Heart left ventricle (tissue), 16 donors: Measurements from ENCODE around the gene NMU. TPM values are rescaled to one million over a fixed set of nuclear protein-coding genes. Genes with fewer than 3 reads are reported as not detected.
A peak's percentile ranks its signal among the peaks of the same experiment; 100 is the strongest.

ENCODE experiments used
- ATAC-seq, 4 donors: fragments of 200-7000 bp; cut with Tn5 transposase; one replicate each; pipeline ENCODE4 v1.9.1; 2020 to 2022; ENCODE audit warnings: moderate library complexity in 4 of 4, mild to moderate bottlenecking in 3 of 4, moderate number of reproducible peaks in 1 of 4
- DNase-seq, 5 donors: peaks; one replicate each; pipeline ENCODE4 v3.0.0-alpha.2; 2020
- H3K27ac ChIP-seq, 12 donors: fragments of 200-600 bp; sonication (generic) in 4 of 12; one replicate each; pipeline versions ENCODE4 v1.5.0 to v1.8.0; 2016 to 2022; ENCODE audit warnings: mild to moderate bottlenecking in 2 of 12
- H3K27me3 ChIP-seq, 9 donors: fragments of 200-600 bp; sonication (generic) in 2 of 9; one replicate each; pipeline versions ENCODE4 v1.5.1 to v1.8.0; 2016 to 2022; ENCODE audit warnings: mild to moderate bottlenecking in 3 of 9
- H3K36me3 ChIP-seq, 9 donors: fragments of 200-600 bp; sonication (generic) in 2 of 9; one replicate each; pipeline versions ENCODE4 v1.5.0 to v1.8.0; 2018 to 2022; ENCODE audit warnings: mild to moderate bottlenecking in 2 of 9
- H3K4me1 ChIP-seq, 12 donors: fragments of 200-600 bp; sonication (generic) in 4 of 12; one replicate each; pipeline versions ENCODE4 v1.5.0 to v1.8.0; 2016 to 2022; ENCODE audit warnings: mild to moderate bottlenecking in 3 of 12
- H3K4me3 ChIP-seq, 12 donors: fragments of 200-600 bp; sonication (generic) in 4 of 12; one replicate each; pipeline versions ENCODE4 v1.5.0 to v1.8.0; 2017 to 2022; ENCODE audit warnings: mild to moderate bottlenecking in 9 of 12, moderate library complexity in 4 of 12
- H3K9me3 ChIP-seq, 12 donors: fragments of 200-600 bp; sonication (generic) in 4 of 12; one replicate each; pipeline versions ENCODE4 v1.5.0 to v1.8.0; 2016 to 2022; ENCODE audit warnings: mild to moderate bottlenecking in 1 of 12
- CTCF ChIP-seq, 12 donors: fragments of 200-600 bp; sonication (generic) in 4 of 12; IDR thresholded peaks; one replicate each; pipeline versions ENCODE4 v1.5.0 to v1.8.0; 2018 to 2022; ENCODE audit warnings: antibody characterized with exemption in 12 of 12, mild to moderate bottlenecking in 5 of 12
- POLR2A ChIP-seq, 2 donors: fragments of 450-650 bp; IDR thresholded peaks; one replicate each; pipeline ENCODE4 v1.6.1; 2017; ENCODE audit warnings: antibody characterized with exemption in 2 of 2, mild to moderate bottlenecking in 2 of 2, moderate library complexity in 2 of 2
- WGBS, 4 donors: extraction: QIAGEN DNeasy Blood & Tissue Kit in 2 of 4; methylation state at CpG; one replicate each; pipeline versions ENCODE4 v1.1.5 to v1.1.7; 2013 to 2018; 5-methylcytosine and 5-hydroxymethylcytosine counted together
- intact Hi-C, 10 donors: fragments of 100-400 bp; cut with DNase I; formaldehyde crosslinking; loops; one replicate each; pipeline versions ENCODE4 v1.11.1 to v1.14.2; 2022
- polyA plus RNA-seq, 2 donors: library from polyadenylated mRNA; stranded (reverse); fragments of 200-250 nt; gene quantifications; one replicate each; pipeline ENCODE4 v1.2.3, GENCODE V29; 2013
- total RNA-seq, 9 donors: library from RNA; depleted of rRNA in 2 of 9; stranded (reverse); fragments of >200 nt in 2 of 9; fragmentation: NEBNext Ultra II Directional in 3 of 9; extraction: Animal tissue kit (Norgen Biotek cat#: 25700) in 3 of 9; gene quantifications; one replicate each; pipeline versions ENCODE4 v1.1.0 to v1.2.4, GENCODE V29; 2016 to 2023
- donor health status: ischemic (EF 13 %, LVEDD 7.1; RV severe dilation, severe dysfunction).
- donor health status: healthy with polysubstance abuse.
- donor health status: DM: no; HTN: yes; CAD: no.
- donor health status: DM: no; HTN: no; CAD: no.
- donor health status: ischemic (EF 25% LVEDD 6.9; RV normal size, moderate dysfunction).
- donor health status: ischemic (EF 25% LVEDD 5.7; RV mildly dilated, moderate dysfunction).
- donor health status: healthy.
- donor health status: DM: yes; HTN: yes; CAD: no.
- donor health status: ischemic (EF 35%, LVEDD 5.7; RV mildly dilated, moderate dysfunction).
- donor health status: nonischemic (EF 11% LVEDD 7.7; RV severe dilation, severe dysfunction).
- donor health status: DM: yes; HTN: yes; CAD: no.
- donor health status: PGD.
- donor health status: ischemic (EF 29% LVEDD 5.4; RV normal size, mild dysfunction).
- donor health status: nonischemic (EF 23%, LVEDD 6.1; RV moderate dilation, normal function).

The NMU gene
- total and polyA plus RNA-seq, 11 donors, result 2.0 TPM; not detected in 10

DNA sequence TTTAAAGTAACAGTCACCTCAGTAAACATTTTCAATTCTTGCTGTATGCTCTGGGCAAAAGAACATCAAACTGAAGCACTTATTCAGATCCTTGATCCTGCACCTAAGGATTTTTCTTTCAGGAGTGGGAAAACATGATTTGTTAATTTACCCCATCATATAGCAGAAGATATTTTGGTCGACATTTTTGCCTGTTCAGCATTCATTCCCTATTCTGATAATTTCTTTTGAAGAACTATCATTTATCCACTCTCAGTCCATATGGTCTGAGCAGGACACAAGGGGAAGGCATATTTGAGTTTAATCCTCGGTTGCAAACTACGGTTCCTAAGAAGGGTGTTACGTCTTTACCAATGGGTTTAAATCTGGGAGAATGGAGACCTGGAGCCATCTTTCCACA, 88.2 kb downstream of the NMU start:
- peaks cover 0 to 28% (median 17%) of the 10 kb centered on the region in 12 donors for H3K4me1 ChIP-seq
- peak overlapping the region in 10 of 12 donors; percentile 73 to 99 (median 95) for H3K4me3 ChIP-seq
- TF ChIP-seq POLR2A (IDR thresholded peaks at IDR 0.05) (no peak), CTCF (IDR thresholded peaks at IDR 0.05) (no peak)
- H3K9me3 ChIP-seq, result no peaks in the 10 kb centered on the region
- DNase-seq (no peak), ATAC-seq (no peak)
- peak overlapping the region in 11 of 12 donors; percentile 97 to 99 (median 99) for H3K27ac ChIP-seq
- H3K27me3 ChIP-seq, result no peaks in the 10 kb centered on the region
- WGBS, 4 donors, result 63 to 86% (median 80%) methylated on average over 4 of the region's 4 CpGs
- H3K36me3 ChIP-seq, result no peaks in the 10 kb centered on the region
- intact Hi-C loops, result loop anchor here in 9 of 10 donors (2.0 to 10.0 kb wide), 13 partner anchors 93 to 401 kb away; partner anchors contain the start of genes EXOC1 (in 6 of the 9), SRD5A3 (in 5 of the 9), TMEM165 (in 3 of the 9) and CEP135 (in 1 of the 9)

GRCh38 chr4:55547466-55547770, 88.7 kb downstream of the NMU start:
- H3K4me1 ChIP-seq, result peaks cover 0 to 31% (median 17%) of the 10 kb centered on the region in 12 donors
- 0 to 2% (median 1%) methylated on average over 10 of the region's 10 CpGs for WGBS, 4 donors
- ATAC-seq, result peak in 3 of 4 donors; percentile 9 to 27 (median 23)
- H3K36me3 ChIP-seq, result no peaks in the 10 kb centered on the region
- DNase-seq, result peak in 2 of 5 donors; percentile 51 to 70
- H3K27me3 ChIP-seq, result no peaks in the 10 kb centered on the region
- H3K27ac ChIP-seq, result peak overlapping the region; percentile 97 to 99 (median 99)
- H3K9me3 ChIP-seq, result no peaks in the 10 kb centered on the region
- peak overlapping the region; percentile 73 to 99 (median 95) for H3K4me3 ChIP-seq
- intact Hi-C loops, result loop anchor here in 9 of 10 donors (2.0 to 10.0 kb wide), 13 partner anchors 93 to 401 kb away; partner anchors contain the start of genes EXOC1 (in 6 of the 9), SRD5A3 (in 5 of the 9), TMEM165 (in 3 of the 9) and CEP135 (in 1 of the 9)
- no peak for TF ChIP-seq CTCF (IDR thresholded peaks at IDR 0.05)
- TF ChIP-seq POLR2A (IDR thresholded peaks at IDR 0.05), result no peak

GRCh38 chr4:55546756-55547465, 89.2 kb downstream of the NMU start, which contains the start of gene CLOCK:
Gene CLOCK (minus strand): TSS chr4:55546909. CDS start chr4:55482785, 64,124 bp downstream.
- Histone ChIP-seq H3K27me3 (no peaks in the 10 kb centered on the region), H3K4me1 (peaks cover 0 to 31% (median 17%) of the 10 kb centered on the region in 12 donors), H3K27ac (peak within 1 kb of the TSS; percentile 97 to 99 (median 99)), H3K4me3 (peak within 1 kb of the TSS; percentile 73 to 99 (median 95)), H3K36me3 (no peaks in the 10 kb centered on the region), H3K9me3 (no peaks in the 10 kb centered on the region)
- DNase-seq, result peak; percentile 88 to 95 (median 92)
- TF ChIP-seq CTCF (IDR thresholded peaks at IDR 0.05) (peak; percentile 41 to 81 (median 66)), POLR2A (IDR thresholded peaks at IDR 0.05) (peak in 1 of 2 donors; percentile 75)
- whole genome bisulfite sequencing, 4 donors, result 0% methylated on average over 21 to 71 of the region's 71 CpGs
- intact Hi-C loops, result loop anchor here (1.0 to 10.0 kb wide), 14 partner anchors 92 to 402 kb away; partner anchors contain the start of genes EXOC1 (in 6 of the 10), SRD5A3 (in 6 of the 10), TMEM165 (in 3 of the 10) and CEP135 (in 1 of the 10)
- peak; percentile 76 to 93 (median 92) for ATAC-seq

DNA sequence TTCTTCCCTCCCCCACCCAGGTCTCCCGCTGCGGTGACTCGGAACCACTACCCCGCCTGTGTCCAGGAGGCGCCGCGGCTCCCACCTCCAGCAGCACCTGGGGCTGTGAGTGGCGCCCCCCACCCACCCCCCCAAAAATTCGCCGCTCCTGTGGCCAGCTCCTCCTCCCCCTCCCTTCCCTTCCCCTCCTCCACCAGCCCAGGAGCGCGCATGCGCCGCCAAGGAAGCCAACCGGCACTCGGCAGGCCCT, 89.7 kb downstream of the NMU start:
- Histone ChIP-seq H3K4me1 (peaks cover 0 to 31% (median 17%) of the 10 kb centered on the region in 12 donors), H3K36me3 (no peaks in the 10 kb centered on the region), H3K27ac (peak overlapping the region; percentile 97 to 99 (median 99)), H3K4me3 (peak overlapping the region; percentile 73 to 99 (median 95)), H3K27me3 (no peaks in the 10 kb centered on the region), H3K9me3 (no peaks in the 10 kb centered on the region)
- ATAC-seq (peak; percentile 75 to 92 (median 88)), DNase-seq (no peak)
- TF ChIP-seq CTCF (IDR thresholded peaks at IDR 0.05) (no peak), POLR2A (IDR thresholded peaks at IDR 0.05) (no peak)
- intact Hi-C loops, result loop anchor here (1.0 to 10.0 kb wide), 14 partner anchors 92 to 402 kb away; partner anchors contain the start of genes EXOC1 (in 6 of the 10), SRD5A3 (in 6 of the 10), TMEM165 (in 3 of the 10) and CEP135 (in 1 of the 10)
- 0% methylated on average over 3 to 16 of the region's 16 CpGs for WGBS, 4 donors
